Brain microvascular endothelial cell (primary cell): ENCODE data around the gene ANKS3.

Source experiments
- DNase-seq: peaks from one replicate; pipeline ENCODE4 v3.0.0-alpha.2; 2020
- H3K27ac ChIP-seq: fragments of 250-450 bp; sonication (Bioruptor Pico); 2 replicates; pipeline ENCODE4 v1.5.1; 2020; ENCODE audit warnings: mild to moderate bottlenecking, moderate library complexity
- H3K27me3 ChIP-seq: fragments of 250-450 bp; sonication (Bioruptor Pico); replicated peaks from 2 replicates; pipeline ENCODE4 v1.5.1; 2020; ENCODE audit warnings: mild to moderate bottlenecking
- H3K36me3 ChIP-seq: fragments of 250-450 bp; sonication (Bioruptor Pico); replicated peaks from 2 replicates; pipeline ENCODE4 v1.5.1; 2020; ENCODE audit warnings: mild to moderate bottlenecking
- H3K4me3 ChIP-seq: 2 replicates; pipeline ENCODE4 v1.5.1; 2011; ENCODE audit warnings: low read depth, mild to moderate bottlenecking, control low read depth, low read length, moderate library complexity
- in situ Hi-C: cut with HindIII; loops from 2 replicates; pipeline ENCODE4 v1.10.0; 2017; ENCODE audit warnings: low sequenced_read_pairs, low pct_ligation_motif_present
- TF ChIP-seq, protein P1 (sequence below): IDR thresholded peaks from 2 replicates; pipeline ENCODE4 v1.5.1; 2011; ENCODE audit warnings: low read depth, mild to moderate bottlenecking, moderate library complexity, low read length, control low read depth, inconsistent platforms; ENCODE audit errors: missing control alignments

ANKS3 gene

DNA sequence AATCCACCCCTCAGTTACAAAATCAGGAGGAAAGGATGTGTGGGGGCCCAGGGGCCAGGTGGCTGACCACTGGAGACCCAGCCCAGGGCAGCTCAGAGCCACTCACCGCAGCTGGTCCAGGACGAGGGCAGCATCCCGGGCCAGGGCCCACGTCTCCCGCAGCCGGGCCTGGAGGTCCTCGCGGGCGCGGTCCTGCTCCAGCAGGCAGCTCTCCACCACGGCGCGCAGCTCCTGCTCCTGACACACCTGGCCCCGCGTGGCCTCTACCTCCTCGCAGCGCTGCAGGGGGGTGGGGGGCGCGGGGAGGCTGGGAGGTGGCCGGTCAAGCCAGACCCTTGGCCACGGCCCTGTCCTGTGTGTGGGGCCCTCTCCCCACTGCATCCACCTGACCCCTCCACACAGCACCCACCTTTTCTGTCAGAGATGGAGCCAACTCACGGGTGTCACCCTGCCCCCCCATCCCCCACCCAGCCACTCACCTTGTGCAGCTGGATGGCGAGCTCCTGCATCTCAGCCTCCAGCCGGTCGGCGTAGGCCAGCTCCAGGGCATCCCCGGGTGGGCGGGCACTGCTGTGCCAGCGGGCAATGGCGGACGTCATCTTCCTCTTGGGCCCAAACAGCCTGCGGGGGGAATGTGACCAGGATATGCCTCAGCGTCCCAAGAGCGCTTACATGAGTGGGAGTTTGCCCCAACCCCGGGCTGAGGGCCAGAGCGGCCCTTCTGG lies 35.6 kb downstream of the ANKS3 start:
- in situ Hi-C loops: no loop called here
- H3K27ac ChIP-seq: no peak overlapping the region

DNA sequence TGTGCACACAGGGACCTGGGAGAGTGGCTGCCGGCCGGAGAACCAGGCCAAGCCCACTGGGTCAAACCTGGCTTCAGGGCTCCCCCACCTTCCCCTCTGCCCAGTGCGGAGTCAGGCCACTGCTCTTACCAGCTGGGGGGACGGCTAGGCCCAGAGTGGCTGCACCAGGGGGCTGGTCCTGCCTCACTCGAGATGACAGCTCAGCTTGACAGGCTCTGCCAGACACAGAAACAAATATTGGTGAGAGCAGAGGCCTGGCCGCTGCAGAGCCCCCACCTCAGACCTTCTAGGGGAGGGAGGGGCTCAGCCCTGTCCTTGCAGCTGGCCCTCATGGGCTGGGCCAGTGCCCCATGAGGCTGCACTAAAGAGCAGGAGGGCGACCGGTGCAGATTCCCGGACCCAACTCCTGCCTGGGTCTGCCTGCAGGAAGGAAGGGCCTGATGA lies 36.2 kb downstream of the ANKS3 start:
- Histone ChIP-seq H3K27me3 (no peaks in the 10 kb centered on the region), H3K27ac (no peak overlapping the region), H3K4me3 (no peak overlapping the region), H3K36me3 (peaks cover 61% of the 10 kb centered on the region)
- TF ChIP-seq, protein P1, sequence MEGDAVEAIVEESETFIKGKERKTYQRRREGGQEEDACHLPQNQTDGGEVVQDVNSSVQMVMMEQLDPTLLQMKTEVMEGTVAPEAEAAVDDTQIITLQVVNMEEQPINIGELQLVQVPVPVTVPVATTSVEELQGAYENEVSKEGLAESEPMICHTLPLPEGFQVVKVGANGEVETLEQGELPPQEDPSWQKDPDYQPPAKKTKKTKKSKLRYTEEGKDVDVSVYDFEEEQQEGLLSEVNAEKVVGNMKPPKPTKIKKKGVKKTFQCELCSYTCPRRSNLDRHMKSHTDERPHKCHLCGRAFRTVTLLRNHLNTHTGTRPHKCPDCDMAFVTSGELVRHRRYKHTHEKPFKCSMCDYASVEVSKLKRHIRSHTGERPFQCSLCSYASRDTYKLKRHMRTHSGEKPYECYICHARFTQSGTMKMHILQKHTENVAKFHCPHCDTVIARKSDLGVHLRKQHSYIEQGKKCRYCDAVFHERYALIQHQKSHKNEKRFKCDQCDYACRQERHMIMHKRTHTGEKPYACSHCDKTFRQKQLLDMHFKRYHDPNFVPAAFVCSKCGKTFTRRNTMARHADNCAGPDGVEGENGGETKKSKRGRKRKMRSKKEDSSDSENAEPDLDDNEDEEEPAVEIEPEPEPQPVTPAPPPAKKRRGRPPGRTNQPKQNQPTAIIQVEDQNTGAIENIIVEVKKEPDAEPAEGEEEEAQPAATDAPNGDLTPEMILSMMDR: no peak
- in situ Hi-C loops: no loop called here
- DNase-seq: no peak

More for the DNA sequence above, 35.6 kb downstream of the ANKS3 start:
- no peak for DNase-seq
- H3K36me3 ChIP-seq: peaks cover 61% of the 10 kb centered on the region
- no peak overlapping the region for H3K4me3 ChIP-seq
- TF ChIP-seq, protein P1: no peak
- H3K27me3 ChIP-seq: no peaks in the 10 kb centered on the region

DNA sequence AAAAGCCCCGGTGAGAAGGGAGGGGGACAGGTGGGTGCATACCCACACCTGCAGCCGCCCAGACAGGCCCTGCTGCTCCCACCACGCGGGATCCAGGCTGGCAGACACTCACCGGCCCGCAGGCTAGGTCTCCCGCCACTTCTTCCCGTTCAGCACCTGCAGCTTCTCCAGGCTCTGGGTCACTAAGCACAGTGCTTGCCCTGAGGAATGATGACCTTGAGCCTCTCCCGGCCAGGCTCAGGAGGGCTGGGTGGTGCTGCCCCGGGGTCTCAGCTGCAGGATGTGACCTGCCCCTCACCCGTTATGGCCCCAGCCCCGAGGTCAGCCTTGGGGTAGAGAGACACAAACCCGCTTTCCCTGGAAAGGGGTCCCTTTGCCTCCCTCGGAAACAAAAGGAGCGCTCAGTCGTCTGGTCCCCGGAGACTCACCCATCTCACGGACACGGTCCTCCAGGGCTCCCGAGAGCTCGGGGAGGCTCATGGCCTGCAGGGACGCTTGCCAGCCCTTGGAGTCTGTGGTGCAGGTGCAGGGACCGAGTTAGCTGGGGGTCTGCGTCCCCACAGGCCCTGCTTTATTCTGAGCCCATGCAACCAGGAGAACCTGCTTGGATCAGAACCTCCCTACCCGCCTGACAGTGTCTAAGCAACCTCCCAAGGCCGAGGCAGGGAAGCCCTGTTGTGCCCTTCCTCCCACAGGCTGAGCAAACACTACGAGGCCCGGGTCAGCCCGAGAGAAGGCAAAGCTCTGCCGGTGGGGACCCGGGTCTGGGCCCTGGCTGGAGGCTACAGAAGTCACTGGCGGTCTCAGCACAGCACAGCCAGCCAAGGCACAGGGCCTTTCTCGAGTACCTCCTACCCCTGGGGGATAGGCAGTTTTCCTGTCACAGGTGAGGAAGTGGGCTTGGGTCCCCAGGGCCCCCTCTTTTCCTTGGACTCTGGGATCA lies 36.9 kb downstream of the ANKS3 start:
- in situ Hi-C loops: no loop called here
- Histone ChIP-seq H3K36me3 (peaks cover 57% of the 10 kb centered on the region), H3K27me3 (no peaks in the 10 kb centered on the region), H3K27ac (no peak overlapping the region), H3K4me3 (no peak overlapping the region)
- no peak for DNase-seq
- TF ChIP-seq, protein P1: no peak

DNA sequence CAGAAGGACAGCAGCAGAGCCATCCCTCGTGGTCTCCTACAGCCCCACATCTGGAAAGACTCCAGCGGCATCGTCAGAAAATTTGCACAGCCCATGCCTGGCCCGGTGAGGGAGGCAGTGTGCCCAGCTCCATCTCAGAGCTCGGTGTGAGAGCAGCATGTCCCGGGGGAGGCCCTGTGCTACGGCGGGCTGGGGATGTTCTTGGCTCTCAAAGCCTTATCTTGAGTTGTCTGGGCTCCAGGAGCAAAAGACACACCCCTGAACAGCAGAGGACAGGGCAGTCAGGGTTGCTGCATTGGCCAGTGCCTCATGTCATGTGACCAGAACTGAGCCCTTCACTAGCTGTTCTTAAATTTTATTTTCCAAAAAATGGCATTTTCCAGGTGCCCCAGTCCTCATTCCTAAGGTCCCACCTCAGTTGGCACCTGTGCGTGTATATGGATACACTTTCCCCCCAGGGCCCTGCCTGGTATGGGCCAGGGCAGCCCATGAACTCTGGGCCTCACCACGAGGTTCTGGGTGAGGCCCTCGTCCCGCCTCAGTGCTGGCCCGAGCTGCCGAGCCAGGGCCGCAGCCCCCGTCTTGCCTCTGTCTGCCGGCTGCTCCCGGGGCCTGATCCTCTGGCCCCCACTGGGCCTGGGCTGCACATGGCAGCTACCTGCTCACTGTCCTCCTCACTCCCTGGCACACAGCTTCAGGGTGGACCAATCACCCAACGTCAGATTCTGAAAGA lies 37.7 kb downstream of the ANKS3 start:
- TF ChIP-seq, protein P1: no peak
- Histone ChIP-seq H3K4me3 (no peak overlapping the region), H3K36me3 (peaks cover 51% of the 10 kb centered on the region), H3K27ac (no peak overlapping the region), H3K27me3 (no peaks in the 10 kb centered on the region)
- no peak for DNase-seq
- in situ Hi-C loops: no loop called here

DNA sequence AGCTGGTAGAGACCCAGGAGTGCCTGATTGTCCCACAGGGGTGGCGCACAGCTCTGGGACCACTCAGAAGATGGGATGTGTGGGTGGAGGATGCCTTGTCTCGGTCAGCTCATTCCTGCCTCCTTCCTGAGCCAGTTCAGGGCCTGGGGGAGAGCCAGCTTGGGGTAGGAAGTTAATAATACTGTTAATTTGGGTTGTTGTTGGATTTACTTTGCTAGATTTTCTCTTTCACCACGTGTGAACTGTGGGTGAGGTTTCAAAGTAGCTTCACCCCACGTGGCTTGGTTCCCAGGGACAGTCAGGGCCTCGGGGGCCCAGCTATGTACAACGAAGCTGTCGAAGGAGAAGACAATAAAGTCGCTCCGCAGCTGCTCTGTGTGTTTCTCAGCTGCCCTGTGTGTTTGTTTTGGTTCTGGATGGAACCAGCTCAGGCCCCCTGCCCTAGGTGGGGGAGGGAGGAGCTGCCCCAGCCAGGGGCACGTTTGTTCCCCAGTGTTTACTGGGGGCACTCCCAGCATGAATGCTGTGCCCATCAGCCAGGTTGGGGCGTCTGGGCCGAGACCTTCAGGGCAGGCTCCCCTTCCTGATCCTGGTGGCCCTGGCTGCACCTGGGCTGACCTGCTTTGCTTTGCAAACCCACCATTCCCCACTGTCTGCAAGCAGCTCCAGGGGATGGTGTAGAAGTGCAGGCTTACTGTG lies 38.4 kb downstream of the ANKS3 start:
- no peak overlapping the region for H3K4me3 ChIP-seq
- no peak for DNase-seq
- peaks cover 47% of the 10 kb centered on the region for H3K36me3 ChIP-seq
- in situ Hi-C loops: no loop called here
- H3K27me3 ChIP-seq: no peaks in the 10 kb centered on the region
- TF ChIP-seq, protein P1: no peak
- no peak overlapping the region for H3K27ac ChIP-seq
